H1 (cell line): Measurements from ENCODE around the gene CSF2. TPM values are rescaled to one million over a fixed set of nuclear protein-coding genes. Genes with fewer than 3 reads are reported as not detected.

Experiments
- CTCF ChIA-PET: fragments of 300-600 bp; sonication (Branson Sonifier 250); formaldehyde crosslinking; loops from one replicate; lab custom pipeline; 2021; ENCODE audit not compliant: partially characterized antibody; lab: Charles Lee
- POLR2A ChIA-PET: fragments of 300-600 bp; sonication (Branson Sonifier 250); formaldehyde crosslinking; loops from one replicate; lab custom pipeline; 2021; ENCODE audit warnings: inconsistent platforms; ENCODE audit not compliant: partially characterized antibody; lab: Charles Lee
- DNase-seq, 2 experiments: peaks; one replicate each; pipeline versions ENCODE4 v3.0.0 to v3.0.0-alpha.2; 2010 to 2022; ENCODE audit warnings: low spot score in 2 of 2, low read depth in 1 of 2, mixed read lengths in 1 of 2
- FAIRE-seq: peaks from 2 replicates; lab custom pipeline; 2011; peaks lifted over from hg19 to GRCh38; lab: Jason Lieb, UNC
- H2AFZ ChIP-seq: 2 replicates; pipeline ENCODE4 v1.8.1; 2012; ENCODE audit warnings: low read length, inconsistent platforms
- H2AK5ac ChIP-seq: 2 replicates; pipeline ENCODE4 v1.6.1; 2013; ENCODE audit warnings: low read depth, low read length
- H2BK120ac ChIP-seq: replicated peaks from 2 replicates; pipeline ENCODE3; 2013; ENCODE audit warnings: low read depth, low read length, inconsistent platforms
- H2BK12ac ChIP-seq: 2 replicates; pipeline ENCODE4 v1.6.1; 2013; ENCODE audit warnings: low read depth, low read length
- H2BK15ac ChIP-seq: 2 replicates; pipeline ENCODE4 v1.6.1; 2013; ENCODE audit warnings: low read length
- H2BK20ac ChIP-seq: 2 replicates; pipeline ENCODE4 v1.6.1; 2013; ENCODE audit warnings: low read length
- H2BK5ac ChIP-seq: 2 replicates; pipeline ENCODE4 v1.6.1; 2013; ENCODE audit warnings: low read depth, low read length
- H3K14ac ChIP-seq: 2 replicates; pipeline ENCODE4 v1.6.1; 2013; ENCODE audit warnings: inconsistent platforms; ENCODE audit not compliant: insufficient read length
- H3K18ac ChIP-seq: 2 replicates; pipeline ENCODE4 v1.6.1; 2013; ENCODE audit warnings: low read length; ENCODE audit errors: extremely low read depth
- H3K23ac ChIP-seq: 2 replicates; pipeline ENCODE4 v1.6.1; 2013; ENCODE audit warnings: inconsistent platforms; ENCODE audit not compliant: insufficient read length
- H3K23me2 ChIP-seq: 2 replicates; pipeline ENCODE4 v1.6.1; 2013; ENCODE audit warnings: low read depth, low read length
- H3K27ac ChIP-seq: 2 replicates; pipeline ENCODE4 v1.6.1; 2011; ENCODE audit warnings: low read depth, low read length, inconsistent platforms
- H3K27me3 ChIP-seq, 4 experiments: replicated peaks in 1 of 4; 1 replicate in 1 of 4; 2 replicates in 3 of 4; pipeline versions ENCODE4 v1.6.1 to v1.8.1; 2011 to 2013; ENCODE audit warnings: low read length in 3 of 4, mild to moderate bottlenecking in 3 of 4, inconsistent platforms in 2 of 4, mixed read lengths in 2 of 4, moderate library complexity in 1 of 4; ENCODE audit not compliant: control insufficient read depth in 3 of 4, insufficient read depth in 3 of 4; ENCODE audit errors: extremely low read depth in 1 of 4
- H3K36me3 ChIP-seq, 4 experiments: 2 replicates each; pipeline versions ENCODE4 v1.6.1 to v1.8.1; 2011 to 2013; ENCODE audit warnings: mild to moderate bottlenecking in 4 of 4, low read length in 3 of 4, moderate library complexity in 2 of 4, control low read depth in 1 of 4, inconsistent platforms in 1 of 4; ENCODE audit not compliant: insufficient read depth in 4 of 4, control insufficient read depth in 2 of 4
- H3K4ac ChIP-seq: replicated peaks from 2 replicates; pipeline ENCODE3; 2013; ENCODE audit warnings: low read length, low read depth, mixed read lengths, inconsistent platforms; ENCODE audit not compliant: insufficient read length
- H3K4me1 ChIP-seq, 4 experiments: replicated peaks in 1 of 4; 1 replicate in 1 of 4; 2 replicates in 3 of 4; pipeline versions ENCODE4 v1.6.1 to v1.8.1; 2011 to 2013; ENCODE audit warnings: low read length in 3 of 4, inconsistent platforms in 2 of 4, mixed read lengths in 1 of 4; ENCODE audit not compliant: insufficient read depth in 4 of 4, control insufficient read depth in 3 of 4
- H3K4me2 ChIP-seq, 2 experiments: 2 replicates each; pipeline versions ENCODE4 v1.6.1 to v1.8.1; 2011 to 2013; ENCODE audit warnings: low read depth in 2 of 2, low read length in 2 of 2, control low read depth in 1 of 2, inconsistent platforms in 1 of 2, mild to moderate bottlenecking in 1 of 2; ENCODE audit not compliant: insufficient read depth in 1 of 2
- H3K4me3 ChIP-seq, 4 experiments: fragments of 200-600, 300-600 bp in 1 of 4; sonication (generic), shearing (Covaris generic), sonication (Bioruptor Twin) in 1 of 4; 2 replicates each; pipeline versions ENCODE4 v1.5.1 to v1.8.1; 2011 to 2016; ENCODE audit warnings: low read length in 4 of 4, low read depth in 3 of 4, control low read depth in 2 of 4, inconsistent platforms in 2 of 4, mild to moderate bottlenecking in 2 of 4, mixed read lengths in 1 of 4, moderate library complexity in 1 of 4; ENCODE audit not compliant: insufficient read depth in 2 of 4; ENCODE audit errors: extremely low read depth in 1 of 4
- H3K56ac ChIP-seq: replicated peaks from 2 replicates; pipeline ENCODE3; 2013; ENCODE audit warnings: low read depth, mild to moderate bottlenecking, mixed read lengths, low read length, inconsistent platforms; ENCODE audit not compliant: insufficient read length
- H3K79me1 ChIP-seq: 2 replicates; pipeline ENCODE4 v1.6.1; 2013; ENCODE audit warnings: low read depth, low read length, control low read depth
- H3K79me2 ChIP-seq, 2 experiments: 2 replicates each; pipeline versions ENCODE4 v1.6.1 to v1.8.1; 2012 to 2013; ENCODE audit warnings: low read length in 2 of 2, mild to moderate bottlenecking in 2 of 2, inconsistent platforms in 1 of 2; ENCODE audit not compliant: insufficient read depth in 2 of 2, control insufficient read depth in 1 of 2
- H3K9ac ChIP-seq, 4 experiments: replicated peaks in 1 of 4; 1 replicate in 1 of 4; 2 replicates in 3 of 4; pipeline versions ENCODE4 v1.6.1 to v1.8.1; 2011 to 2013; ENCODE audit warnings: low read depth in 3 of 4, low read length in 3 of 4, control low read depth in 2 of 4, mild to moderate bottlenecking in 2 of 4, moderate library complexity in 2 of 4, inconsistent platforms in 1 of 4; ENCODE audit errors: extremely low read depth in 1 of 4
- H3K9me3 ChIP-seq, 2 experiments: 2 replicates each; pipeline versions ENCODE4 v1.6.1 to v1.8.1; 2012 to 2013; ENCODE audit warnings: mild to moderate bottlenecking in 2 of 2, moderate library complexity in 2 of 2, control low read depth in 1 of 2, inconsistent platforms in 1 of 2, low read depth in 1 of 2, low read length in 1 of 2, mixed read lengths in 1 of 2; ENCODE audit not compliant: insufficient read depth in 2 of 2
- H4K20me1 ChIP-seq, 2 experiments: replicated peaks in 1 of 2; 2 replicates each; pipeline versions ENCODE3 to v1.8.1; 2011 to 2013; ENCODE audit warnings: inconsistent platforms in 2 of 2, low read length in 2 of 2, mild to moderate bottlenecking in 1 of 2; ENCODE audit not compliant: insufficient read depth in 2 of 2, control insufficient read depth in 1 of 2
- H4K5ac ChIP-seq: 2 replicates; pipeline ENCODE4 v1.6.1; 2013; ENCODE audit warnings: low read length, low read depth, mixed read lengths, inconsistent platforms; ENCODE audit not compliant: insufficient read length
- H4K8ac ChIP-seq: 2 replicates; pipeline ENCODE4 v1.8.0; 2013; ENCODE audit warnings: mild to moderate bottlenecking, moderate library complexity, low read length, inconsistent platforms; ENCODE audit not compliant: insufficient read depth; ENCODE audit errors: extremely low read depth
- H4K91ac ChIP-seq: replicated peaks from 2 replicates; pipeline ENCODE3; 2013; ENCODE audit warnings: low read length, mixed read lengths, inconsistent platforms; ENCODE audit not compliant: insufficient read length
- TCF12 ChIP-seq: IDR thresholded peaks from 2 replicates; pipeline ENCODE4 v1.6.1; 2011; ENCODE audit warnings: low read depth, mild to moderate bottlenecking, low read length
- WGBS, 2 experiments: shearing (Covaris generic) in 1 of 2; methylation state at CpG; one replicate each; pipeline versions ENCODE4 v1.1.6 to v1.1.7; 2013 to 2015; ENCODE audit warnings: low lambda C conversion rate in 2 of 2, mixed read lengths in 2 of 2, inconsistent platforms in 1 of 2, low coverage in 1 of 2, missing lambda C conversion rate in 1 of 2; ENCODE audit not compliant: insufficient replicate concordance in 2 of 2, insufficient coverage in 1 of 2, insufficient read length in 1 of 2; ENCODE audit errors: extremely low coverage in 1 of 2, missing lambda C conversion rate in 1 of 2; 5-methylcytosine and 5-hydroxymethylcytosine counted together
- polyA plus RNA-seq, 7 experiments: library from polyadenylated mRNA; depleted of rRNA in 3 of 7; stranded (reverse) in 5 of 7; unstranded in 2 of 7; fragments of >200 nt in 5 of 7; fragments of 200-250 nt in 2 of 7; gene quantifications; 1 replicate in 5 of 7; 2 replicates in 1 of 7; 4 replicates in 1 of 7; pipeline versions ENCODE4 v1.2.1 to v1.2.3, GENCODE V29; 2011 to 2013; ENCODE audit warnings: missing spikeins in 2 of 7, mixed read lengths in 2 of 7
- total RNA-seq: library from RNA; stranded (reverse); fragmentation: NEBNext Ultra II Directional; extraction: Animal tissue kit (Norgen Biotek cat#: 25700); gene quantifications from 2 replicates; pipeline ENCODE4 v1.2.1, GENCODE V29; 2021

The CSF2 gene
- total and polyA plus RNA-seq, 2 of the 8 experiments (the other 6 are each of a cell fraction or from before 2014, with no cell fraction given): not detected

- DNase-seq (no peak), FAIRE-seq (no peak)
- no peak overlapping the region for H2BK120ac ChIP-seq
- H3K4me1 ChIP-seq: no peaks in the 10 kb centered on the region
- H2BK20ac ChIP-seq: no peak overlapping the region
- no peak overlapping the region for H2AFZ ChIP-seq
- ChIA-PET POLR2A (no interaction called here), CTCF (interaction anchor here (0.9 to 1.3 kb wide), 2 partner anchors 25 to 87 kb away, joined by 3 read pairs; no protein-coding TSS in a partner anchor)
- H3K23ac ChIP-seq: no peak overlapping the region
- H3K14ac ChIP-seq: no peak overlapping the region
- no peak overlapping the region for H4K91ac ChIP-seq
- no peak overlapping the region for H3K4me2 ChIP-seq
- H3K79me1 ChIP-seq: no peaks in the 10 kb centered on the region
- no peak overlapping the region for H3K4ac ChIP-seq
- H2AK5ac ChIP-seq: no peak overlapping the region
- no peaks in the 10 kb centered on the region for H3K27me3 ChIP-seq
- WGBS, 2 experiments: 79% methylated on average over 8 of the region's 8 CpGs; no CpG with 5 or more reads in 1 of the 2 experiments
- no peaks in the 10 kb centered on the region for H4K20me1 ChIP-seq
- H4K5ac ChIP-seq: no peak overlapping the region
- H2BK5ac ChIP-seq: no peak overlapping the region
- no peaks in the 10 kb centered on the region for H3K9me3 ChIP-seq
- TF ChIP-seq TCF12: no peak
- no peak overlapping the region for H3K18ac ChIP-seq
- H3K79me2 ChIP-seq: no peaks in the 10 kb centered on the region
- no peaks in the 10 kb centered on the region for H3K23me2 ChIP-seq
- H2BK15ac ChIP-seq: no peak overlapping the region
- H3K36me3 ChIP-seq: no peaks in the 10 kb centered on the region
- no peak overlapping the region for H3K9ac ChIP-seq
- no peak overlapping the region for H3K56ac ChIP-seq
- H3K4me3 ChIP-seq: no peak overlapping the region
- no peak overlapping the region for H2BK12ac ChIP-seq
- no peak overlapping the region for H4K8ac ChIP-seq
- H3K27ac ChIP-seq: no peak overlapping the region
These were observed 14.1 kb downstream of the CSF2 start for GRCh38 chr5:132087661-132088060.
